Activated naive CD4-positive, alpha-beta T cell treated with anti-CD3 and anti-CD28 coated beads, Interleukin-2, amount 50 U/mL, for 24 hours (primary cell): Measurements from ENCODE around the gene KCTD20.
"Not testable (repeated sequence)": the region's sequence is repeated elsewhere in the genome, so short reads cannot be mapped to it uniquely, and the experiment has no call there.

Source experiments
- H3K27ac Mint-ChIP-seq: one replicate; pipeline ENCODE4 v1.8.0; 2021; ENCODE audit warnings: mild to moderate bottlenecking, mixed read lengths
- H3K27me3 Mint-ChIP-seq: one replicate; pipeline ENCODE4 v1.8.0; 2021; ENCODE audit warnings: mixed read lengths
- H3K36me3 Mint-ChIP-seq: one replicate; pipeline ENCODE4 v1.8.0; 2021; ENCODE audit warnings: mixed read lengths
- H3K4me1 Mint-ChIP-seq: one replicate; pipeline ENCODE4 v1.8.0; 2021; ENCODE audit warnings: mixed read lengths
- H3K4me3 Mint-ChIP-seq: one replicate; pipeline ENCODE4 v1.8.0; 2021; ENCODE audit warnings: mild to moderate bottlenecking, mixed read lengths
- H3K9me3 Mint-ChIP-seq: one replicate; pipeline ENCODE4 v1.8.0; 2021; ENCODE audit warnings: mixed read lengths

KCTD20 gene

DNA sequence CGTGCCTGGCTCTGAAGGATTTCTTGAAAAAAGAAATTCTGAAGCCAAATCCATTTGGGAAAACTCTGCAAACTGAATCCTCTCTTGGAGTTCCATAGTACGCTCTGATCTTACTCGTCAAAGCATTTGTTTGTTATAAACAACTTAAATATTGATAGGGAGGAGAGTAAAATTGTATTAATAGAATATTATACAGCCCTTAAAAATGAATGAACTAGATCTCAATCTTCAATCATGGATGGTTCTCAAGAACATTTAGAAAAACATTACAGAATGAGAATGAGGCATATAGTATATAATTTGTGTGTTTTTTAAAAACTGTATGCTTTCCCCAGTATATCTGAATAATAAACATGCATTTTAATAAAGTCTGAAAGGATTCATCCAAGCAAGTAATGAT lies 24.8 kb downstream of the KCTD20 start:
- Mint-ChIP-seq H3K36me3 (peaks cover 6% of the 10 kb centered on the region), H3K4me1 (peaks cover 31% of the 10 kb centered on the region), H3K27me3 (no peaks in the 10 kb centered on the region), H3K27ac (no peak overlapping the region), H3K4me3 (no peak overlapping the region), H3K9me3 (no peaks in the 10 kb centered on the region)

DNA sequence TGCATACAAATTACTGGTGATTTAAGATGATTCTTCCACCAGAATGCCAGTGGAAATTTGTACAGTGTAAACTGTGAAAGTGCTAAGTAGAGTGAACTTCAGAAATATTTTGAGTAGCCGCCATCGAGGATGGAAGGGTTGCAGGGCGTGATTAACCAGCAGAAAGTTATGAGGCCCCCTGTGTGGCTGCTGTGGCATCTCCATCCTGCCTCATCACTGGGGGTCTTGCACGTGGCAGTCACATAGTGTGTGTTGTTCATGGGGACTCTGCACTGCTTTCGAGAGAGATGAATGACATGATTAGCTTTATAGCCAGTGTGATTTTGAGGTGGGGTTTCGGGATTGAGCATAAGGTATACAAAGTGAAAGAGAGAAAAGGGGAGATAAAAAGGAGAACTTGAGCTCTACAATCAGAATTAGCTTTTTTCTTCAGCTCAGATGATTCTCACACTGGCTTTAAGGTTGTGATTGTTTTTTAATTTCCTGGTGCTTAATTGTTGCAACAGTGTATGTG lies 26.4 kb downstream of the KCTD20 start:
- Mint-ChIP-seq H3K4me1 (peaks cover 18% of the 10 kb centered on the region), H3K36me3 (peaks cover 3% of the 10 kb centered on the region), H3K27me3 (no peaks in the 10 kb centered on the region), H3K27ac (no peak overlapping the region), H3K9me3 (no peaks in the 10 kb centered on the region), H3K4me3 (no peak overlapping the region)

DNA sequence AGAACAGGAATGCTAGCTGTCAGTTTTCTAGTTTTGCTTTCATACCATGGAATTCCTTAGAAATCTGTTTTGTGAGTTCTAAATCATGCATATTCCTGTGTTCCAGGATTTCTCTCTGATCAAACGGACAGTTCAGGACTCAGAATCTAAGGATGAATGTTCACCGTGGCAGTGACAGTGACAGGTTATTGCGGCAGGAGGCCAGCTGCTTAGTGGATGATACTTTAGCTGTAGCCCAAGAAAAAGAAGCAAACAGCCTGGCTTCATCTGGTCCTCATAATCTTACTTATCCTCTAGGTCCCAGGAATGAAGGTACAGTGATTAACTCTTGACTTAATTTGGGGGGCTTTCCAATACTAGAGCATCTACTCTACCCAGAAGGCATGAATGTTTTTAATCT lies 27.1 kb downstream of the KCTD20 start:
- no peaks in the 10 kb centered on the region for H3K9me3 Mint-ChIP-seq
- no peak overlapping the region for H3K4me3 Mint-ChIP-seq
- H3K27me3 Mint-ChIP-seq: no peaks in the 10 kb centered on the region
- peaks cover 13% of the 10 kb centered on the region for H3K4me1 Mint-ChIP-seq
- H3K36me3 Mint-ChIP-seq: peaks cover 5% of the 10 kb centered on the region
- H3K27ac Mint-ChIP-seq: no peak overlapping the region

DNA sequence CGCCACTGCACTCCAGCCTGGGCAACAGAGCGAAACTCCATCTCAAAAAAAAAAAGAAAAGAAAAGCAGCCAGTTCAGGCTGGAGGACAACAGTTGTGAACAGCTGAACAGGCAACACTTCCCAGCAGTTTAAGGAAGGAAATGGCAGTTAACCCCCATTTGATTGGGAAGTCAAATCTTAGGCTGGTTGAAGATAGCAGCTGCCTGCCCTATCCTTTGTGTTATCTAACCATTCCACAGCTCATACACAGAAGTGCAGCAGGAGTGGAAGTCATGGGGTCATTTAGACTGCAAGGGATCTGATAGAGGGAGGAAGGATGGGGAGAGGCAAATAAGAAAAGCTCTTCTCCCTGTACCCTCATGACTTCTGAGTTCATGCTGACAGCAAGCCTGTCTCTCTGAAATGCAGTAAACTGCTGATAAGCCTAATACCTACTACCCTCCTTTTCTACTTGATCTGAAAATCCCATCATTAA lies 35.3 kb downstream of the KCTD20 start:
- Mint-ChIP-seq H3K9me3 (no peaks in the 10 kb centered on the region), H3K27ac (no peak overlapping the region), H3K4me1 (peaks cover 24% of the 10 kb centered on the region), H3K4me3 (no peak overlapping the region), H3K27me3 (no peaks in the 10 kb centered on the region), H3K36me3 (peaks cover 17% of the 10 kb centered on the region)

DNA sequence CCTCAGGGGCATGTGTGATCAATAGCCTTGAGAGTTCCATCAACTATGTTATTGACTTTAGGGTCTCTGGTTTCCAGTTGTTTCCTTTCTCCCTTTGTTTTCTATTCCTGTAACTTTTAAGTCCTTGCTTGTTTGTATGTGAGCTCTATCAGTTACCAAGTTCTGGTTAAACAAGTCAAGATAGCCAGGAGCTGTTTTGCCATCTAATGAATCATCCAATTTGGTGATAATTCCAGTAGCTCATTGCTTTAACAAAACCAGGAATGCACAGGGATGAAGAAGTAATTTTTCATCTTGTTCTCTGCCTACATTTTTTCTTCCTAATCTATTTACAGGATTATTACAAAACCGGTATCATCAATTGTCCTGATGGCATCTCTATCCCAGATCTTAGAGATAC lies 36.5 kb downstream of the KCTD20 start:
- H3K4me3 Mint-ChIP-seq: no peak overlapping the region
- no peaks in the 10 kb centered on the region for H3K9me3 Mint-ChIP-seq
- H3K27me3 Mint-ChIP-seq: no peaks in the 10 kb centered on the region
- H3K4me1 Mint-ChIP-seq: peaks cover 24% of the 10 kb centered on the region
- no peak overlapping the region for H3K27ac Mint-ChIP-seq
- H3K36me3 Mint-ChIP-seq: peaks cover 17% of the 10 kb centered on the region

DNA sequence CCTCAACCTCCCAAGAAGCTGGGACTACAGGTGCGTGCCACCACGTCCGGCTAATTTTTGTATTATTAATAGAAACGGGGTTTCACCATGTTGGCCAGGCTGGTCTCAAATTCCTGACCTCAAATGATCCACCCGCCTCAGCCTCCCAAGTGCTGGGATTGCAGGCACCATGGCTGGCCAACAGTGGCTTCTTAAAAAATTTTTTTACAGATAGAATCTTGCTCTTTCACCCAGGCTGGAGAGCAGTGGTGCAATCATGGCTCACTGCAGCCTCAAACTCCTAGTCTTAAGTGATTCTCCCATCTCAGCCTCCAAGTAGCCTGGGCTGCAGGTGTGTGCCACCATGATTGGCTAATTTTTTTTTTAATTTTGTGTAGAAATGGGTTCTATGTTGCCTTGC lies 40.5 kb downstream of the KCTD20 start:
- Mint-ChIP-seq H3K36me3 (peaks cover 26% of the 10 kb centered on the region), H3K4me1 (peaks cover 10% of the 10 kb centered on the region)
- not testable (repeated sequence) for H3K4me3 Mint-ChIP-seq, H3K27ac Mint-ChIP-seq, H3K9me3 Mint-ChIP-seq, H3K27me3 Mint-ChIP-seq

DNA sequence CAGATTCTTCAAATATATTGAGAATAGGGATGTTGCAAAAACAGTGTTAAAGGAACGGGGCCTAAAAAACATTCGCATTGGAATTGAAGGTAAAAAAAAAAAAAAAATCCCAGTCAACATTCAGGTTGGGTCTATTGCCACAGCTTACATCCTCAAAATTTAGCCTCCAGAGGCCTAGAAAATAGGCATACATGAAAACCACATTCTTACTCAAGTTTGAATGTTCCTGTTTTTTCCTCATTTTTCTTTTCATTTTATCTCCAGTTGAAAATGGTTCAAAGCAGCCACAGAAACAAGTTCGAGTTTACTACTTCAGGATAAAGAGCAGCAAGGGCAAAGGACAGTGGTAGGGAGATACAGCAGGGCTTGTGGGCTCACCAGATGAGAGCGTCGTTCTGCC lies 41.9 kb downstream of the KCTD20 start:
- H3K4me1 Mint-ChIP-seq: no peaks in the 10 kb centered on the region
- no peaks in the 10 kb centered on the region for H3K9me3 Mint-ChIP-seq
- H3K36me3 Mint-ChIP-seq: peaks cover 25% of the 10 kb centered on the region
- H3K27ac Mint-ChIP-seq: peak overlapping the region; percentile 18
- H3K4me3 Mint-ChIP-seq: no peak overlapping the region
- no peaks in the 10 kb centered on the region for H3K27me3 Mint-ChIP-seq

DNA sequence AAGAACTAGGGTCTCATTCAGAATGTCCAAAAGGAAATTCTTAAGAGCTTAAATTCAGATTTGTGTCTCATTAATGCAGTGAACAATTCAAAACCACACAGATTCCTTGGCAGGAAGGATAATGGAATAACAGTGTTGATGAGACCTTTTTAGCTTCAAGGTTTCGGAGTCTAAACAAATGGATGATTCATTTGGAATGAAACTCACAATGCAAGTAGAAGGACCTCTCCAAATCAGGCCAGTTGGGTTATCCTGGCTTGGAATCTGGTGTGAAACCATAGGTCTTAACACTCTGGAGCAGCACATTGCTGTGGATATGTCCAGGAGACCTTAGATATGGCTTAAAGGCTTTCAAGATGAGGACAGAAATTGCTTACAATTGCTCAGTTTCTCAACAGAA lies 44.9 kb downstream of the KCTD20 start:
- Mint-ChIP-seq H3K4me1 (peaks cover 3% of the 10 kb centered on the region), H3K27ac (no peak overlapping the region), H3K4me3 (no peak overlapping the region), H3K27me3 (no peaks in the 10 kb centered on the region), H3K36me3 (peaks cover 23% of the 10 kb centered on the region), H3K9me3 (no peaks in the 10 kb centered on the region)

DNA sequence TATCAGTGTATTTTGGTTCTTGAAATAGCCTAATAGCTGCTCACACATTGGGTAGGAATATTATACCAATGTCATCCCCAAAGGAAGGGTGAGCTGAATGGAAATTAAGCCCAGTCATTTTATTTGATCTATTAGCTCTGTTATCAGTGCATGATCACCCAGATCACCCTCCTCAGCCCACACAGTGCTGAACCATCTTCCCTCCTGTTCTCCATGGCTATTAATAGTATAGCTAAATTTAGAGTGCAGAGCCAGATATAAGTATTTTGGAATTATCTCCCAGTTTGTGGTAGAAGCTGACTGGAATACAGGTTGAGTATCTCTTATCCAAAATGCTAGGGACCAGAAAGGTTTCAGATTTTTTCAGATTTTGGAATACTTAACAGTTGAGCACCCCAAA lies 45.4 kb downstream of the KCTD20 start:
- H3K9me3 Mint-ChIP-seq: no peaks in the 10 kb centered on the region
- no peaks in the 10 kb centered on the region for H3K27me3 Mint-ChIP-seq
- no peak overlapping the region for H3K27ac Mint-ChIP-seq
- H3K4me1 Mint-ChIP-seq: peaks cover 4% of the 10 kb centered on the region
- no peak overlapping the region for H3K4me3 Mint-ChIP-seq
- peaks cover 23% of the 10 kb centered on the region for H3K36me3 Mint-ChIP-seq

DNA sequence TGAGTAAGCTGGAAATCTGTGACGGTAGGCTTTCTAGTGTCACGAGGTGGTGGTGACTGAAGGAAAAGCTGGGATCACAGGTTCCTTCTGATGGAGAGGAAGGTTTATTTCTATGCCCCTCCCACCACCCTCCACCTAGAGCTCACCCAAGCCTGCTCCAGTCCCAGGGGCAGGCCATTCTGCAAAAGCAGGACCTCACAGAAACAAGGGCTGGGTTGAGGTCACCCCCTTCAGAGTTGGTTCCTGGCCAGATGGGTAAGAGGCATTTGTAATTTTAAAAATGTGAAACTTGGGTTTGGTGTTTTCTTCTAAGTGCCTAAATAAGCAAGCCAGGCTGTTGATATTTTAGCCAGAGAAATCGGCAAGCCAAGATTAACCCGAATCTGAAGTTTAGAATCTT lies 46.6 kb downstream of the KCTD20 start:
- H3K4me3 Mint-ChIP-seq: no peak overlapping the region
- no peak overlapping the region for H3K27ac Mint-ChIP-seq
- no peaks in the 10 kb centered on the region for H3K27me3 Mint-ChIP-seq
- H3K4me1 Mint-ChIP-seq: peaks cover 16% of the 10 kb centered on the region
- peaks cover 28% of the 10 kb centered on the region for H3K36me3 Mint-ChIP-seq
- H3K9me3 Mint-ChIP-seq: no peaks in the 10 kb centered on the region

DNA sequence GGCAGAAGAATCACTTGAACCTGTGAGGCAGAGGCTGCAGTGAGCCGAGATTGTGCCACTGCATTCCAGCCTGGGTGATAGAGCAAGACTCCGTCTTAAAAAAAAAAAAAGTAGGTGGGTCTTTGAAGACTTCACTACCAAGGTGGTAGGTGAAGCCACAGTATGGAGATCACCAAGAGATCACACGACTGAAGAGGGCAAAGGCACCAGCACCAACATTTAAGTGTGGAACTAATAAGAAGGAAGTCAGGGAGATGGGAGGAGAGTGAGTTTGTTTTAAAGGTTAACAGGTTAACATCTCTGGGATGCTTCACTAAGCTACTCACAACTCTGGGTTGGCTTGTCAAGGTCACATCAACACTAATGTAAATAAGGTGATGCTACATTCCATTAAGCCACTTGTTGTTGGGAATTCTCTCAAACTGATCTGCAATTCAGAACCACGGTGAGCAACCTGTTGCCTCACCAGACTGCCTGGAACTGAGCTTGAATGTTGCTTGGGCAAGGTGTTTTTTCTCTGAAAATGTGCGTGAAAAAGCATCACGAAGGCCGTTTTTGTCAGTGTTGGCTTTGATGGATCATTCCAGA lies 48.7 kb downstream of the KCTD20 start:
- H3K9me3 Mint-ChIP-seq: no peaks in the 10 kb centered on the region
- peaks cover 30% of the 10 kb centered on the region for H3K4me1 Mint-ChIP-seq
- H3K4me3 Mint-ChIP-seq: no peak overlapping the region
- peaks cover 22% of the 10 kb centered on the region for H3K36me3 Mint-ChIP-seq
- peak overlapping the region; percentile 52 for H3K27ac Mint-ChIP-seq
- H3K27me3 Mint-ChIP-seq: no peaks in the 10 kb centered on the region

DNA sequence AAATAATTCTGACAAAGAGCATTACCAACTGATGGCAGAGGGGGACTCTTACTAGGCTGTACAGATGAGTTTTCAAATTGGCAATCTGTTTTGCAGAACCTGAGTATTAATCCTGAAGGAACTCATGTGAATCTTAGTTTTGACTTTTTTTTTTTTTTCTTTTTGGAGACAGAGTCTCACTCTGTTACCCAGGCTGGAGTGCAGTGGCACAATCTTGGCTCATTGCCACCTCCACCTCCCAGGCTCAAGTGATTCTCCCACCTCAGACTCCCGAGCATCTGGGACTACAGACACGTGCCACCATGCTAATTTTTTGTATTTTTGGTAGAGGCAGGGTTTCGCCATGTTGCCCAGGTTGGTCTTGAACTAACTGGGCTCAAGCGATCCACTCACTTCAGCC lies 49.3 kb downstream of the KCTD20 start:
- Mint-ChIP-seq H3K9me3 (no peaks in the 10 kb centered on the region), H3K4me1 (peaks cover 33% of the 10 kb centered on the region), H3K27me3 (no peaks in the 10 kb centered on the region), H3K27ac (peak overlapping the region; percentile 35), H3K4me3 (no peak overlapping the region), H3K36me3 (peaks cover 20% of the 10 kb centered on the region)

DNA sequence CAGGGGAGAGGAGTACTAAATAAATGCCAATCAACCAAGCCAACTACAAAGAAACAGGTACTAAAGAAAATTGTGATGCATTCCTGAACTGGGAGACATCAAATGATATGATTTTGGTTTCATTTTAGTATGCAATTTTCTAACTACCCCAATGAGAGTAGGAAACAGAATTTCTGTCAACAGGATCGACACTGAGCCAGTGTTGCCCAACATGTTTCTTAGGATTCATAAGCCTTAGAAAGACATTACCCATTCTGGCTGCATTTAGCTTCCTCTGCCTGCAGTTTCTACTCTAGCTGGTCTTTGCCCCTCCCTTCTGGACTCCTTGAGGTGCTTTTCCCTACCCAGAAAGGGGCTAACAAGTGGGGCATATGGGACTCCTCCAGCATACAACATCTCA lies 49.8 kb downstream of the KCTD20 start:
- peaks cover 24% of the 10 kb centered on the region for H3K36me3 Mint-ChIP-seq
- no peak overlapping the region for H3K27ac Mint-ChIP-seq
- H3K4me3 Mint-ChIP-seq: no peak overlapping the region
- H3K9me3 Mint-ChIP-seq: no peaks in the 10 kb centered on the region
- no peaks in the 10 kb centered on the region for H3K27me3 Mint-ChIP-seq
- H3K4me1 Mint-ChIP-seq: peaks cover 37% of the 10 kb centered on the region

DNA sequence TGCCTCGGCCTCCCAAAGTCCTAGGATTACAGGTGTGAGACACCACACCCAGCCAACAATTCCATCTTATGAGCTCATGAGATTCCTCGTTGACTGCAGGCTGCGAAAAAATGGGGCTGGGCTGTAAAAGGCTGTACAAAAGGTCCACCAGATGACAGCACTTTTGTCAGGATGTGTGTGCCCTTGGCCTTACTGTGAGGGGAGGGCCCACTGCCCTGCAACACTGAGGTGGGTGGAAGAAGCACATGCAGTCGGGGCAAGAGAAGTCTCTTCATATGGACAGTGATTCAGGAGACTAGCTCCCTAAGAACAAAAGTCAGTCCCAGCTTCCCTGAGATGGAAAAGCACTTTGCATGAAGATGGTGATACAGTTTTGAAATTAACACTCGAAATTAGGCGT lies 50.5 kb downstream of the KCTD20 start:
- Mint-ChIP-seq H3K4me3 (no peak overlapping the region), H3K36me3 (peaks cover 25% of the 10 kb centered on the region), H3K27ac (no peak overlapping the region), H3K4me1 (peaks cover 38% of the 10 kb centered on the region), H3K27me3 (no peaks in the 10 kb centered on the region), H3K9me3 (no peaks in the 10 kb centered on the region)

DNA sequence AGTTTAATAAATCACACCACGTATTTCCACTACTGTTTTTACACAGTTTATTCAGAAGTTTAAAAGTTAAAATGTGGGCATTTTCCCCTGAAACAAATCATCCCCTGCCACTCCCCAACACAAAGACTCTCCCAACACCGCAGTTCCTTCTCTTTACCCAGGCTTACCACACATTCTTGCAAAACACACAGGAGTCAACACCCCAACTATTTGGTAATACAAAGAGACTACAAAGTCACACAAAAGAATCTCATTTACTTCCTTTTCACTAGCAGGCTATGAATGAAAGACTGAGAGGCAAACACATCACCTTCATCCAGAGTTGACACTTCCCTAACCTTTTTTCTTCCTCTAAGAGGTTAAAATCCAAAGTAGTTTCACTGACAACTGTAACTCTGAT lies 51.1 kb downstream of the KCTD20 start:
- Mint-ChIP-seq H3K4me3 (peak overlapping the region; percentile 11), H3K9me3 (no peaks in the 10 kb centered on the region), H3K36me3 (peaks cover 25% of the 10 kb centered on the region), H3K27ac (peak overlapping the region; percentile 81), H3K4me1 (peaks cover 41% of the 10 kb centered on the region), H3K27me3 (no peaks in the 10 kb centered on the region)

DNA sequence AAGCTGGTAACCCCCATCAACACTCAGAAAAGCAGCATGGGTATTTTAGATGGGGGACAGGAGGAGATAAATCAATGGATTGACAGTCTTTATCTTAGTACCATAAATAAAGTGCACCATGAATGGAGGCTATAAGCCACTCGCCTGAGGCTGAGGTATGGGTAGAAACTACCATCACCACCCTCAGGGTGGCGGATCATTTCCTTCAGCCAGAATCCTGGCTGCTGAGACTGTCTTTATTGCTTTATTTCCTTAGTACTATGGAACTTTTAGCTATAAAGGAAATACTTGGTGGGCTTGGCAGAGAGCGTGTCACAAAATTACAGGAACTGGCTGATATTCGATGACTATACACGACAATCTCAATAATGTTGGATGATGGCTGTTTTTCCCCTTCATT lies 52.3 kb downstream of the KCTD20 start:
- peak overlapping the region; percentile 23 for H3K27ac Mint-ChIP-seq
- H3K4me3 Mint-ChIP-seq: no peak overlapping the region
- peaks cover 51% of the 10 kb centered on the region for H3K4me1 Mint-ChIP-seq
- H3K36me3 Mint-ChIP-seq: peaks cover 29% of the 10 kb centered on the region
- H3K9me3 Mint-ChIP-seq: no peaks in the 10 kb centered on the region
- H3K27me3 Mint-ChIP-seq: no peaks in the 10 kb centered on the region

DNA sequence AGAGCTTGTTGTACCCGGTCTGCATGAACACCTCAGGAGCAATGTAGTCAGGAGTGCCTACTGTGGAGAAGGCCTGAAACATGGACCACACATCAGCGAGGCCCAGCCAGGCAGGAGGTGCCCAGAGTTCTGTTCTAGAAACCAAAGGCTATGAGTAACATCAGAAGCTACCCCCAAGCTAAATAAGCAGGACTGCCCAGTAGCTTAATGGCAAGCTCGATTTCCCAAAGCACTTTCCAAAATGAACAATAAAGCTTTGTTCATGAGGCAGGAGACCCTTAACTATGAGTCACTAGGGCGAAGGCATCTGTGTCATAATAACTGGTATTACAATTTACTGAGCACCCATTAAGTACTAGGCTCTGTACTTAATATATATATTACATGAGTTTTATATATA lies 57.1 kb downstream of the KCTD20 start:
- peak overlapping the region; percentile 62 for H3K27ac Mint-ChIP-seq
- peaks cover 36% of the 10 kb centered on the region for H3K4me1 Mint-ChIP-seq
- H3K36me3 Mint-ChIP-seq: peaks cover 21% of the 10 kb centered on the region
- no peaks in the 10 kb centered on the region for H3K27me3 Mint-ChIP-seq
- no peak overlapping the region for H3K4me3 Mint-ChIP-seq
- no peaks in the 10 kb centered on the region for H3K9me3 Mint-ChIP-seq
